PC-9 (cell line): ENCODE results near the gene CCDC141. TPM values are rescaled to one million over a fixed set of nuclear protein-coding genes. Genes with fewer than 3 reads are reported as not detected.

Experiments used
- BruUV-seq: library from RNA; stranded (reverse); fragments of 400-500 nt; replicated peaks from 2 replicates; lab custom pipeline; 2021; lab: Mats Ljungman, UMichigan
- CTCF ChIA-PET: fragments of 300-600 bp; sonication (Branson Sonifier 250); formaldehyde crosslinking; loops from one replicate; lab custom pipeline; 2022; ENCODE audit warnings: antibody characterized with exemption; lab: Charles Lee
- POLR2A ChIA-PET: fragments of 300-600 bp; sonication (Branson Sonifier 250); formaldehyde crosslinking; loops from one replicate; lab custom pipeline; 2022; ENCODE audit warnings: antibody characterized with exemption; ENCODE audit not compliant: unreplicated experiment; lab: Charles Lee
- DNase-seq, 2 experiments: peaks; one replicate each; pipeline versions ENCODE4 v3.0.0 to v3.0.0-alpha.2; 2015 to 2022; ENCODE audit warnings: mixed read lengths in 1 of 2
- H2AFZ ChIP-seq: fragments of 200-600 bp; sonication (generic); 2 replicates; pipeline ENCODE4 v1.8.1; 2017; ENCODE audit warnings: antibody characterized with exemption
- H3F3A ChIP-seq: fragments of 200-600 bp; sonication (generic); 2 replicates; pipeline ENCODE4 v1.8.1; 2017; ENCODE audit warnings: antibody characterized with exemption, mild to moderate bottlenecking, low read depth; ENCODE audit not compliant: insufficient read depth
- H3K27ac ChIP-seq: fragments of 200-600 bp; sonication (generic); 2 replicates; pipeline ENCODE4 v1.6.1; 2016; ENCODE audit warnings: mixed run types
- H3K27me3 ChIP-seq: fragments of 200-600 bp; sonication (generic); 2 replicates; pipeline ENCODE4 v1.6.1; 2016; ENCODE audit warnings: low read depth, mixed run types; ENCODE audit not compliant: insufficient read depth
- H3K36me3 ChIP-seq: fragments of 200-600 bp; sonication (generic); 2 replicates; pipeline ENCODE4 v1.6.1; 2016; ENCODE audit warnings: low read depth, mixed run types
- H3K4me1 ChIP-seq: fragments of 200-600 bp; sonication (generic); replicated peaks from 2 replicates; pipeline ENCODE4 v1.6.1; 2016; ENCODE audit warnings: mixed run types; ENCODE audit not compliant: insufficient read depth
- H3K4me2 ChIP-seq: fragments of 200-600 bp; sonication (generic); 2 replicates; pipeline ENCODE4 v1.6.1; 2017; ENCODE audit warnings: mixed run types
- H3K4me3 ChIP-seq: fragments of 200-600 bp; sonication (generic); 2 replicates; pipeline ENCODE4 v1.6.1; 2016; ENCODE audit warnings: mixed run types
- H3K79me2 ChIP-seq: fragments of 200-600 bp; sonication (generic); 2 replicates; pipeline ENCODE4 v1.6.1; 2017; ENCODE audit warnings: low read depth, mixed run types
- H3K9me2 ChIP-seq: fragments of 200-600 bp; sonication (generic); 2 replicates; pipeline ENCODE4 v1.8.1; 2017; ENCODE audit warnings: mild to moderate bottlenecking; ENCODE audit not compliant: insufficient read depth
- H3K9me3 ChIP-seq: fragments of 200-600 bp; sonication (generic); 2 replicates; pipeline ENCODE4 v1.8.1; 2016; ENCODE audit warnings: low read depth; ENCODE audit not compliant: insufficient read depth
- H4K20me1 ChIP-seq: fragments of 200-600 bp; sonication (generic); 2 replicates; pipeline ENCODE4 v1.8.1; 2017; ENCODE audit not compliant: insufficient read depth
- CTCF ChIP-seq: fragments of 200-600 bp; sonication (generic); conservative IDR thresholded peaks from 2 replicates; pipeline ENCODE4 v1.6.1; 2017; ENCODE audit warnings: mixed run types, antibody characterized with exemption, mild to moderate bottlenecking, moderate library complexity
- EZH2 ChIP-seq: fragments of 200-600 bp; sonication (generic); IDR thresholded peaks from 2 replicates; pipeline ENCODE4 v1.8.0; 2017; ENCODE audit warnings: antibody characterized with exemption, low read depth
- intact Hi-C: fragments of 100-400 bp; cut with micrococcal nuclease; formaldehyde crosslinking; loops from one replicate; pipeline ENCODE4 v1.10.0; 2022; ENCODE audit not compliant: unreplicated experiment
- total RNA-seq: library from RNA; stranded (reverse); gene quantifications from 2 replicates; pipeline ENCODE4 v1.2.3, GENCODE V29; 2021

CCDC141 gene
- total RNA-seq, 1 experiment from 2014 or later = not detected

- BruUV-seq = no TSS peak
Observed at GRCh38 chr2:178865146-178865936, 184.6 kb downstream of the CCDC141 start.

GRCh38 chr2:178863856-178864620 lies 185.9 kb downstream of the CCDC141 start:
- no peak overlapping the region for H3K4me3 ChIP-seq
- peaks cover 17% of the 10 kb centered on the region for H3F3A ChIP-seq
- H3K27me3 ChIP-seq = no peaks in the 10 kb centered on the region
- H3K4me1 ChIP-seq = peaks cover 32% of the 10 kb centered on the region
- no peaks in the 10 kb centered on the region for H4K20me1 ChIP-seq
- no TSS peak for BruUV-seq
- H3K9me2 ChIP-seq = no peaks in the 10 kb centered on the region; the same call in 1 of the 2 replicates
- POLR2A ChIA-PET = no interaction called here
- peak overlapping the region; percentile 50; the same call in 1 of the 2 replicates for H3K4me2 ChIP-seq
- H3K36me3 ChIP-seq = no peaks in the 10 kb centered on the region; the same call in 1 of the 2 replicates
- no peak for DNase-seq
- CTCF ChIA-PET = no interaction called here
- peak overlapping the region; percentile 54 for H3K27ac ChIP-seq
- H2AFZ ChIP-seq = peak overlapping the region; percentile 68; the same call in 1 of the 2 replicates
- intact Hi-C loops = no loop called here
- TF ChIP-seq EZH2 (no peak), CTCF (no peak)
- no peaks in the 10 kb centered on the region for H3K79me2 ChIP-seq
- peaks cover 8% of the 10 kb centered on the region for H3K9me3 ChIP-seq

More at GRCh38 chr2:178865146-178865936, 184.6 kb downstream of the CCDC141 start:
- peak overlapping the region; percentile 50 for H3K4me2 ChIP-seq
- peaks cover 45% of the 10 kb centered on the region for H3K4me1 ChIP-seq
- peaks cover 26% of the 10 kb centered on the region for H3F3A ChIP-seq
- no peaks in the 10 kb centered on the region for H3K27me3 ChIP-seq
- H3K36me3 ChIP-seq = no peaks in the 10 kb centered on the region; the same call in 1 of the 2 replicates
- H3K9me3 ChIP-seq = peaks cover 11% of the 10 kb centered on the region
- peak; percentile 54 to 83 for DNase-seq
- no peaks in the 10 kb centered on the region; the same call in 1 of the 2 replicates for H3K9me2 ChIP-seq
- no peaks in the 10 kb centered on the region for H4K20me1 ChIP-seq
- H3K79me2 ChIP-seq = no peaks in the 10 kb centered on the region
- H2AFZ ChIP-seq = peak overlapping the region; percentile 68
- no peak for TF ChIP-seq CTCF
- no peak for TF ChIP-seq EZH2
- no peak overlapping the region for H3K4me3 ChIP-seq
- ChIA-PET POLR2A (interaction anchor here (0.7 kb wide), 1 partner anchor 25 kb away, joined by 3 read pairs; no protein-coding TSS in a partner anchor), CTCF (no interaction called here)
- H3K27ac ChIP-seq = peak overlapping the region; percentile 54
- intact Hi-C loops = no loop called here

GRCh38 chr2:178863130-178863855 lies 186.6 kb downstream of the CCDC141 start:
- Histone ChIP-seq H3K79me2 (no peaks in the 10 kb centered on the region), H3K9me3 (peaks cover 8% of the 10 kb centered on the region), H3K4me1 (peaks cover 24% of the 10 kb centered on the region), H3K36me3 (no peaks in the 10 kb centered on the region; the same call in 1 of the 2 replicates), H3K27me3 (no peaks in the 10 kb centered on the region), H3K27ac (no peak overlapping the region), H3K4me3 (no peak overlapping the region), H3K4me2 (no peak overlapping the region), H3K9me2 (no peaks in the 10 kb centered on the region; the same call in 1 of the 2 replicates), H4K20me1 (no peaks in the 10 kb centered on the region), H2AFZ (no peak overlapping the region), H3F3A (peaks cover 17% of the 10 kb centered on the region)
- CTCF ChIA-PET = no interaction called here
- POLR2A ChIA-PET = no interaction called here
- TF ChIP-seq EZH2 (no peak), CTCF (no peak)
- intact Hi-C loops = no loop called here
- DNase-seq = no peak
- no TSS peak for BruUV-seq
